ENCODE data around the gene LIMK1.

The LIMK1 gene

DNA sequence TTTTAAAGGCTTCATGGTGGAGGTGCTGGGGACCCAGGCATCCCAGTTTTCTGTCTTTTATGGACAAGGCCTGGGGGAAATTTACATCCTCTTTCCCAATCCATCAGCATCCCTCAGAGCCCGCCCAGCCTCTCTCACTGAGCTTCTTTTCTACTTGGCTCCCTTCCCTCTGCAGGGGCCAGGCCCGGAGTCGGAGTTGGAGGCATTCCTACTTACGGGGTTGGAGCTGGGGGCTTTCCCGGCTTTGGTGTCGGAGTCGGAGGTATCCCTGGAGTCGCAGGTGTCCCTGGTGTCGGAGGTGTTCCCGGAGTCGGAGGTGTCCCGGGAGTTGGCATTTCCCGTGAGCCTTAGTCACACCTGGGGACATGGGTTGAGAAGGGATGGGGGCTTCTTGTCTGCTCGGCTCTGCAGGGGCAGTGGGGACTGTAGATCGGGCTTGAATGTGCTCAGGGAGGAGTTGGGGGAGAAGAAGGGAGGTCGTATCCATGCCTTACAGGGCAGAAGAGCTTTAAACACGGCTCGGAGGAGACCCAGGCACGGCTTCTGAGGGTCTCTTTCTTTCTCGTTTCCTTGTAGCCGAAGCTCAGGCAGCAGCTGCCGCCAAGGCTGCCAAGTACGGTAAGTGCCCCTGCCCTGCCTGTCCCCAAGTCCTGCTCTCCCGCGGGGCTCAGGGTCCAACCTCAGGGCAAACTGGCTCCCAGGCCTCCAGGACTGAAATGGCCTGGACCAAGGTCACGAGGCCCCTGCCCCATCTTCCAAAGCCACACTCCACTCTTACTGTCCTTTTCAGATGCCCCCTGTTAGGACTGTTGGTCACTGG lies 27.3 kb upstream of the LIMK1 start:
- no peak for DNase-seq (ENCODE audit: low read depth, low spot score)

DNA sequence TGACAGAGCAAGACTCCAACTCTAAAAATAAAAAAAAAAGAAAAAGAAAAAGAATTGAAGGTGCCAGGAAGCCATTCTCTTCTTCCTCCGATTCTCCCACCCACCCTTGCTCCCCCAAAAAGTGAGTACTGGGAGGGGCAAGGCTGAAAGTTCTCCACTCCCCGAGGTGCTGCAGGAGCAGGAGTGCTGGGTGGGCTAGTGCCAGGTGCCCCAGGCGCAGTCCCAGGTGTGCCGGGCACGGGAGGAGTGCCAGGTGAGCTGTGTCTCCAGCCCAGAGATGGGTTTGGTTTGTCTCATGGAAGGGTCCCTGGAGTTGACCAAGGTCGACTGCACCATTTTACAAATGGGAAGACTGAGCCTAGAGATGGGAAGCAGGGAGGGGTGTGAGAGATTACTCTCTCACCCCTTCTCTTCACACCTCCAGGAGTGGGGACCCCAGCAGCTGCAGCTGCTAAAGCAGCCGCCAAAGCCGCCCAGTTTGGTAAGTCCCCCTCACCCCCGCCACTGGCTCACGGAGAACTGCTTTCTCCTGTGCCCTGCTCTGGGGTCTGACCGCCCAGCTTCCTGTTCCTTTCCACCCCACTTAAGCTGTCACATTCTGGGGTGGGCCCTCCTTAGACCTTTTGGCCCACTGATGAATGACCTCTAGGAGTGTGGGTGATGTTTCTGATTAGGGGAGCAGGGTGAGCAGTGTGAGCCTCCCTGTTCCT lies 26.2 kb upstream of the LIMK1 start:
- no peak for DNase-seq (ENCODE audit: low read depth, low spot score)

DNA sequence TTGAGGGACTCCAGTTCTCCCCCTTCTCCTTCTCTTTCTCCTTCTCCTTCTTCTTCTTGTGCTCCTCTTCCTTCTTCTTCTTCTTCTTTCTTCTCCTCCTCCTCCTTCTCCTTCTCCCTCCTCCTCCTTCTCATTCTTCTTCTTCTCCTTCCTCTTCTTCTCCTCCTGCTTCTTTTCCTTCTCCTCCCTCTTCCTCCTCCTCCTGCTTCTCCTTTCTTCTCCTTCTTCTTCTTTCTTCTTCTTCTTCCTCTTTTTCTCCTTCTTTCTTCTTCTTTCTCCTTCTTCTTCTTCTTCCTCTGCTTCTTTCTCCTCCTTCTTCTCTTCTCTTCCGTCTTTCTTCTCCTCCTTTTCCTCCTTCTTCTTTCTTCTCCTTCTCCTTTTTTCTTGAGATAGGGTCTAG lies 25.6 kb upstream of the LIMK1 start:
- no peak for DNase-seq (ENCODE audit: low read depth, low spot score)

DNA sequence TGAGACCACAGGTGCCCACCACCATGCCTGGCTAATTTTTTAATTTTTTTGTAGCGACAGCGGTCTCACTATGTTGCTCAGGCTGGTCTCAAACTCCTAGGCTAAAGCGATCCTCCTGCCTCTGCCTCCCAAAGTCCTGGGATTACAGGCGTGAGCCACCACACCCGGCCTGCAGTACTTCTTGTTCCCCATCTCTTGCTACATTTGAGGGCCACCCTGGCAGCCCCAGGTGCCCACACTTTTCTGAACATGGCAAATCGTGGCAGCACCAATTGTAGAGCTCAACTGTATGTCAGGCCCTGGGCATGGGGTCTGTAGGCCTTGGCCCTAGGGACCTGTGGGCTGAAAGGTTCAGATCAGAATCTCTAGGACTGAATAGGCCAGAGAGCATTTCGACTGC lies 25.1 kb upstream of the LIMK1 start:
- DNase-seq (ENCODE audit: low read depth, low spot score): no peak

DNA sequence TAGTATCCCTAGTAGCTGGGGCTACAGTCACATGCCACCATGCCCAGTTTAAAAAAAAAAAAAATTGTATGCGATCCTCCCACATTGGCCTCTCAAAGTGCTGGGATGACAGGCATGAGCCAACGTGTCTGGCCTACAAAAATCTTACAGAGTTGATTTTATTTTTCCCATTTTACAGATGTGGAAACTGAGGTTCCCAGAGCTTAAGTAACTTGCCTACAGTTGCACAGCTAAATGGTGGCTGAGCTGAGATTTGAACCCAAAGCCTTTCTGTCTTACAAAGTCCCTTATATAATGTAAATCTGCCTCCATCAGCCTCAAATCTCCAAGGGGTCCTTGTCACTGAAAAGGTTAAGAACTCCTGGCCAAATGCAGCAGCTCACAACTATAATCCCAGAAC lies 24.6 kb upstream of the LIMK1 start:
- no peak for DNase-seq (ENCODE audit: low read depth, low spot score)

DNA sequence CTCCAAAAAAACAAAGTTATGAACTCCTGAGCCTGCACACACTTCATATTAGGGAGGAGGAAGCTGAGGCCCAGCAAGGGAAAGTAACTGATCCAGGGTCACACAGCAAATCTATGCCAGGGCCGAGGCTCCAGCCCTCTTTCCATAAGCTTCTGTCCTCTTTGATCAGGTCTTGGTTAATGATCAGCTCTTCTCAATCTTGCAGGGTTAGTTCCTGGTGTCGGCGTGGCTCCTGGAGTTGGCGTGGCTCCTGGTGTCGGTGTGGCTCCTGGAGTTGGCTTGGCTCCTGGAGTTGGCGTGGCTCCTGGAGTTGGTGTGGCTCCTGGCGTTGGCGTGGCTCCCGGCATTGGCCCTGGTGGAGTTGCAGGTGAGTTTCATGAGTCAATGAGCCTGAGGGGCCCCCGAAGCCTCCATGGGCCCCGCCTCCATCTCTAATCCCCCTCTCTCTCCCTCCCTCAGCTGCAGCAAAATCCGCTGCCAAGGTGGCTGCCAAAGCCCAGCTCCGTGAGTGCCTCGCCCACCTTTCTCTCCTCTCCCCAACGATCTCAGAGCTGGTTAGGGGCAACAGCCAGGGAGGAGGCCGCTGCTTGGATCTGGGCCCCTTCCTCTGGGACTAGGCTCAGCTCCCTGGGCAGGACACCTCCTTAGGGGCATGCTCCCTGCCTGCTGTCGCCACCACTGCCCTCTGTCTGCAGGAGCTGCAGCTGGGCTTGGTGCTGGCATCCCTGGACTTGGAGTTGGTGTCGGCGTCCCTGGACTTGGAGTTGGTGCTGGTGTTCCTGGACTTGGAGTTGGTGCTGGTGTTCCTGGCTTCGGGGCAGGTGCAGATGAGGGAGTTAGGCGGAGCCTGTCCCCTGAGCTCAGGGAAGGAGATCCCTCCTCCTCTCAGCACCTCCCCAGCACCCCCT lies 23.7 kb upstream of the LIMK1 start:
- no peak for DNase-seq (ENCODE audit: low read depth, low spot score)

DNA sequence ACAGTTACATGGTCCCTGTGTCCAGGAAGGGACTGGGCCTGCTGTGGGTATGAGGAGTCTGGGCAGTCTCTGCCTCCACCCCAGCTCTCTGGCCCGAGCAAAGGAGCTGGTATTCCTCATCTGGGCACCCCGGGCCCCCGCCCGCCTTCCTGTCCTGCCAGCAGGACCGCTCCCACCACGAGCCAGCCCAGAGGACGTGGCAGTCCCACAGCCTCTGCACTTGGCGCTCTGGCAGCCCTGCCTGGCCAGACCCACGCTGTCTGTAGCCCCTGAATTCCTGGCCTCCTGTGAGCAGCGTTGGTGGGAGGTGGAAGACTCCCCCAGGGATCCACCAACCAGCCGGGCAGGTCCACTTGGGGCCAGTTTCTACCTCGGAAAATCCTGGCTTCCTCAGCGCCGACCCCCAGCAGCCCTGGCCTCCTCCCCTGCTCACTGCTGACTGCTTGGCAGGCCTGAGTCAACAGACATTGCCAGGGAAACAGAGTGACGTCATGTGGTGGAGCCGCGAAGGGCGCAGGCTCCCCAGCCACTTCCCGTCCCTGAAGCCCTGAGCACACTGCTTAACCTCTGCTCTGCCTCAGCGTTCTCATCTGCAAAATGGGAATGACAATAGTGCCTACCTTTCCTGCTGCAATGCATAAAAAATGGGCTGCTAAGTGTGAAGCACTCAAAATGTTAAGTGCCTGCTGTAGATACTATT lies 21.6 kb upstream of the LIMK1 start:
- peak; percentile 84 for DNase-seq (ENCODE audit: low read depth, low spot score)

DNA sequence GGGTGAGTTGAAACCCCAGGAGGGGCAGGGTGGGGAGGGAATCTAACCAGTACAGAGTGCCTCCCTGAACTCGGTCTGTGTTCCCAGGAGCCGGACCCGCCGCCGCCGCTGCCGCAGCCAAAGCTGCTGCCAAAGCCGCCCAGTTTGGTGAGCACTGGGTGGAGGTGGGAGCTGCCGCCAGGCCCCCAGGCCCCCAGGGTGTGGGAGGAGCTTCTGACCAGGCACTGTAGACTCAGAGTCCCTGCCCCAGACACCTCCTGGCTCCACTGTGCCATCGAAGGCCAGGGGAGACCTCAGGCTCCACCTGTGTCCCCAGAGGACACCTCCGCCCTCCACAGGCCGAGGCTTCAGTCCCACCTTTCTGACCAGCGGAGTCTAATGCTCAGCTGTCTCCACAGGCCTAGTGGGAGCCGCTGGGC lies 20.4 kb upstream of the LIMK1 start:
- DNase-seq (ENCODE audit: low read depth, low spot score): peak; percentile 52

DNA sequence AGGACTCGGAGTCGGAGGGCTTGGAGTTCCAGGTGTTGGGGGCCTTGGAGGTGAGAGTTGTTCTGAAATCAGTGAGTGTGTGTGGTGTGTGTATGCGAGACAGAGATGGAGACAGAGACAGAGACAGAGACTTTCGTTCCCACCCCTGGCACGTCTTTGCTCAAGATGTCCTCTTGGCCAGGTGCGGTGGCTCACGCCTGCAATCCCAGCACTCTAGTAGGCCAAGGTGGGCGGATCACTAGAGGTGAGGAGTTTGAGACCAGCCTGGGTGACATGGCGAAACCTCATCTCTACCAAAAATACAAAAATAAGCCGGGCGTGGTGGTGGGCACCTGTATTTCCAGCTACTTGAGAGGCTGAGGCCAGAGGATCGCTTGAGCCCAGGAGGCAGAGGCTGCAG lies 20.0 kb upstream of the LIMK1 start:
- DNase-seq (ENCODE audit: low read depth, low spot score): no peak

DNA sequence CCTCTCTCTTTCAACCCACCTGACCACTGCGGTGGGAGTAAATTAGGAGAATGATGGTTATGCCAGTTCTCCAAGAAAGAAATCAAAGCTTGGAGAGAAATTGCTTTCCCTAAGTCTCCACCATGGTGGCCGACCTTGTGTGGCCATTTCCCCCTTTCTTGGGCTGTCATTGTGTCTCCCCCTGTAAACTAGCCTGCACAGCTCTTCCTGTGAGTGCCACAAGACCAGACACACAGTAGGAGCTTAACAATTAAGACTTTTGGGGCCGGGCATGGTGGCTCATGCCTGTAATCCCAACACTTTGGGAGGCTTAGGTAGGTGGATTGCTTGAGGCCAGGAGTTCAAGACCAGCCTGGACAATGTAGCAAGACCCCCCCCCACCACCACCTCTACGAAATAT lies 18.9 kb upstream of the LIMK1 start:
- DNase-seq (ENCODE audit: low read depth, low spot score): no peak

DNA sequence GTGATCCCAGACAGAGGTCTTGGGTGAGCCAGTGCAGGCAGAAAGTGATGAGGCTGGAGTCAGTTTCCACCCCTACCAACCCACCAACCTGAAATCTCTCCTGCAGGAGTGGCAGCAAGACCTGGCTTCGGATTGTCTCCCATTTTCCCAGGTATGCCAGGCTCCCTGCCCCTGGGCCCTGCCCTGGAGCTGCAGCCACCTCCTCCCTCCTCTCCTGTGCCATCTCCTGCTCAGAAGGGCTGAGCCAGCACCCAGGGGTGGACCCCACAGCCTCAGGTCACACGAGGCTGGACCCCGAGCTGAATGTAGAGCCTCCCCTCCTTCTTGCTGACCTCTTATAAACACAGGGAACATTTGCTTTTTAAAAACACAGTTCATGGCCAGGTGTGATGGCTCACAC lies 17.0 kb upstream of the LIMK1 start:
- DNase-seq (ENCODE audit: low read depth, low spot score): no peak

DNA sequence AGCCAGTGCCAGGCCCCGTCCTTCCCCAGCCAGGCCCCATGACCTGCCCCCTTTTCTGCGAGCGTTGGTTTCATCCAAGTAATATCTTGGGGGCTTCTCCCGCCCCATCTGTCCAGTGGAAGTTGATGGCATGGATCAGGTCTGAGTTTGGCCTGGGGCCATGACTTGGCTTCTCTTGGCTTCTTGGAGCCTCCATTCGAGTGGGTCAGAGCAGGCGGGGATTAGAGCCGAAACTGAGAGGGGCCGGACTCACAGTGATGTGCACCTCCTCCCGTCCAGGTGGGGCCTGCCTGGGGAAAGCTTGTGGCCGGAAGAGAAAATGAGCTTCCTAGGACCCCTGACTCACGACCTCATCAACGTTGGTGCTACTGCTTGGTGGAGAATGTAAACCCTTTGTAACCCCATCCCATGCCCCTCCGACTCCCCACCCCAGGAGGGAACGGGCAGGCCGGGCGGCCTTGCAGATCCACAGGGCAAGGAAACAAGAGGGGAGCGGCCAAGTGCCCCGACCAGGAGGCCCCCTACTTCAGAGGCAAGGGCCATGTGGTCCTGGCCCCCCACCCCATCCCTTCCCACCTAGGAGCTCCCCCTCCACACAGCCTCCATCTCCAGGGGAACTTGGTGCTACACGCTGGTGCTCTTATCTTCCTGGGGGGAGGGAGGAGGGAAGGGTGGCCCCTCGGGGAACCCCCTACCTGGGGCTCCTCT lies 15.1 kb upstream of the LIMK1 start:
- DNase-seq (ENCODE audit: low read depth, low spot score): no peak

DNA sequence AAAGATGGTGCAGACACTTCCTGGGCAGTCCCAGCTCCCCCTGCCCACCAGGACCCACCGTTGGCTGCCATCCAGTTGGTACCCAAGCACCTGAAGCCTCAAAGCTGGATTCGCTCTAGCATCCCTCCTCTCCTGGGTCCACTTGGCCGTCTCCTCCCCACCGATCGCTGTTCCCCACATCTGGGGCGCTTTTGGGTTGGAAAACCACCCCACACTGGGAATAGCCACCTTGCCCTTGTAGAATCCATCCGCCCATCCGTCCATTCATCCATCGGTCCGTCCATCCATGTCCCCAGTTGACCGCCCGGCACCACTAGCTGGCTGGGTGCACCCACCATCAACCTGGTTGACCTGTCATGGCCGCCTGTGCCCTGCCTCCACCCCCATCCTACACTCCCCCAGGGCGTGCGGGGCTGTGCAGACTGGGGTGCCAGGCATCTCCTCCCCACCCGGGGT lies 14.5 kb upstream of the LIMK1 start:
- no peak for DNase-seq (ENCODE audit: low read depth, low spot score)

DNA sequence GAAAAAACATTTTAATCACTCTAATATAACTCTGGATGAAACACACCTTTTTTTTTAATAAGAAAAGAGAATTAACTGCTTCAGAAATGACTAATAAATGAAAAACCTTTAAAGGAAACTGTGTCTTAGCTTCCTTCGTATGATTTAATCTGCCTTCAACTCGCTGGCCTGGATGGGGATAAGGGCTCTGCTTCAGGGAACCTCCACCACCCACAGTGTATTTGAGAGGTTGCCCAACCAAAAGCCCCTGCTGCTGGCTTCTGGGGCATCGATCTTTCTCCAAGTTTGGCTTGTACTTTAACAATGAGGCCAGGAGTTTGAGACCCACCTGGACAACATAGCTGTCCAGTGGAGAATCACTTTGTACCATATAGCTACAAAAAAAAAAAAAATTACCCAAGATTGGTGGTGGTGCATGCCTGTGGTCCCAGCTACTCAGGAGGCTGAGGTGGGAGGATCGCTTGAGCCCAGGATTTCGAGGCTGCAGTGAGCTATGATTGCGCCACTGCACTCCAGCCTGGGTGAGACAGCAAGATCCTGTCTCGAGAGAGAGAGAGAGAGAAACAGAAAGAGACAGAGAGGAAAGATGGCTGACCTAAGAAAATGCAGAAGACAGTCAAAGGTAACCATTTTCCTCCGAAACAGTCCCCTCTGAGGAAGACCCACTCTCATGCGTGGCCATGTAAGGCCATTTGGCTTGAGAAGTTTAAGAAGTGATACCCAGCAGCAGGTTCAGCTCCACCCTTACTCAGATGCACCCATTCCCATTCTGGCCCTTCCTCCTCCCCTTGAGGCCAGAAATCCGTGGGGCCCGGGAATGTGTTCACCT lies 13.6 kb upstream of the LIMK1 start:
- no peak for DNase-seq (ENCODE audit: low read depth, low spot score)

DNA sequence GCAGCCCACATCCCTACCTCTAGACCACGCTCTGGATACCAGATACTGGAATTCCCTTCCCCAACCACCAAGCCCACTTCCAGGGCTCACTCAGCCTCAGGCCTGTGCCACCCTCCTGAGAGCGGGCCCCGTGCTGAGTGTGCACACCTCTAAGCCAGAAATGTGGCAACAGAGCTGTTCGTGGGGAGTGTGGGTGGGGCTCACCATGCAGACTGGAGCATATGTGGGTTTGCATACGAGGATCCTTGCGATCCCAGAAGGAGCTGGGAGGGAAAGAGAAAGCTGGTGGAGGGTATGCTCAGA lies 13.0 kb upstream of the LIMK1 start:
- no peak for DNase-seq (ENCODE audit: low read depth, low spot score)

DNA sequence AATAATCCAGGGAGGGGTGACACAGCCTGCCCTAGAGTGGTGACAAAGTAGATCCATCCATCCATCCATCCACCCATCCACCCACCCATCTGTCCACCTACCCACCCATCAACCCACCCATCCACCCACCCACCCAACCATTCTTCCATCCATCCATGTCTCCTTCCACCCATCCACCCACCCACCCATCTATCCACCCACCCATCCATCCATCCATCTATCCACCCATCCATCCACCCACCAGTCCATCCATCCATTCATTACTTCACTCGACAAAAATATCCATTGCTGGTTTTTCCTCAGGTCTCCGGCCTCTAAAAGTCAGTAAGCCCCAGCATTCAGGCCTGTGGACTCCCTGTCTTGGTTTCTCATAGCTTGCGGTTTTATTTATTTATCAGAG lies 12.5 kb upstream of the LIMK1 start:
- DNase-seq (ENCODE audit: low read depth, low spot score): no peak

DNA sequence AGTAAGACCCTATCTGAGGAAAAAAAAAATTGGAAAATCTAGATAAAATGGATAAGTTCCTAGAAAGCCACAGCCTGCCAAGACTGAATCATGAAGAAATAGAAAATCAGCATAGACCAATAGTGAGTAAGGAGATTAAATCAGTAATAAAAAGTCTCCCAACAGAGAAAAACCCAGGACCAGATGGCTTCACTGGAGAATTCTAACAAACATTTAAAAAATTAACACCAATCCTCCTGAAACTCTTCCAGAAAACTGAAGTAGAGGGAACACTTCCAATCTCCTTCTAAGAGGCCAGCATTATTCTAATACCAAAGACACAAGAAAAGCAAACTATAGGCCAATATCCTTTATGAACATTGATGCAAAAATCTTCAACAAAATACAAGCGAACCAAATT lies 8.8 kb upstream of the LIMK1 start:
- DNase-seq (ENCODE audit: low read depth, low spot score): no peak

DNA sequence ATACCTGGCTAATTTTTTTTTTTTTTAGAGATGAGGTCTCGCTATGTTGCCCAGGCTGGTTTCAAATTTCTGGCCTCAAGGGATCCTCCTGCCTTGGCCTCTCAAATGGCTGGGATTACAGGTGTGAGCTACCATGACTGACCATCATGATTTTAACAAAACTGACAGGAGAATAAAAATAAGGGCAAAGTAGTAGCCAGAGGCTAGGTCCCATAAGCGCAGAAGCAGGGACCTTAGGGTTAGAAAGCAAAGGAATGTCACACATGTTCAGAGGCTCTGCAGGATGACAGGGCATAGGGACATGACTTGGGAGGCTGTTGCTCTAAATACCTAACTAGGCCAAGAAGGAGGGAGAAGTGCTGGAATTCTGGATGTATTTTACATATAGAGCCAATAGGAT lies 5.1 kb upstream of the LIMK1 start:
- no peak for DNase-seq (ENCODE audit: low read depth, low spot score)

DNA sequence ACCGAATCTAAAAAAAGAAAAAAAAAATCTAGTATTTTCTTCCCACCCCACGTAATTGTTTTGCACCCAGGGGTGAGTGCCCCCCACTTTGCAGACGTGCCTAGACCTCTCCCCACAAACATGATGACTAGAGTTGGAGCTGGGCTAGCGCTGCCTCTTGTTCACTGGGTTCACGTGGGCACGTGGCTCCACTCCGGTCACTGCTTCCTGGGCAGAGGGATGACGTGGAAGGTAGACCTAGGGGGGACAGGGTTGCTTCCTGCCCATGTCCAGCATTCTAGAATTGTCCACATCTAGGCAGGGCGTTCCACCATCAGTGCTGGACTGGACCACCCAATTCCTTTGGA lies 861 bp upstream of the LIMK1 start:
- no peak for DNase-seq (ENCODE audit: low read depth, low spot score)

Data from ELF-1 (cell line).